ENCODE measurements around the gene PCSK7.

The PCSK7 gene

DNA sequence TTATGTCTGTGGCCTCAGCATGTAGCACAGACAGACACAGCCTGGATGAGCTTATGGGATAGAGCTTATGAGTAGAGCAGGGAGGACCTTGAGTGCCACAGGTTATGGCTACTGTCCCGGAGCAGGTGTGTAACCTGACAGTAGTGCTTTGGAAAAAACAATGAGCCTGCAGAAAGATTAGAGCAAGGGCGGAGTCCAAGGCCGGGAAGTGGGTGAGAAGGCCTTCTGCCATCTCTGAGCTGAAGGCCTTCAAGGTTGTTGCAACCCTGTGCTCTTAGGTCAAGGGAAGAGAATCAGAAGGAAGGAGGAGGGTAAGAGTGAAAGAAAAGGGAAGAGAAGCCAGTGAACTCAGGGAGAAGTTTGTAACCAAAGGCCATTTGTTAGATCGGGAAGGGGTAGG, 36.6 kb downstream of the PCSK7 start:
- H3K9ac ChIP-seq (ENCODE audit: low read length) = no peak overlapping the region
- H3K9me2 ChIP-seq (replicated peaks; ENCODE audit: insufficient read depth, low read length) = no peaks in the 10 kb centered on the region
- no peaks in the 10 kb centered on the region for H3K79me2 ChIP-seq (ENCODE audit: low read length)
- H4K20me1 ChIP-seq (ENCODE audit: insufficient read depth, low read length) = no peaks in the 10 kb centered on the region
- H3K9me3 ChIP-seq (replicated peaks; ENCODE audit: insufficient read depth, low read length) = no peaks in the 10 kb centered on the region
- no peak for DNase-seq
- H3K4me3 ChIP-seq (ENCODE audit: low read length) = no peak overlapping the region
- H3K36me3 ChIP-seq (replicated peaks; ENCODE audit: insufficient read depth, low read length) = no peaks in the 10 kb centered on the region
- no peak overlapping the region for H3K4me2 ChIP-seq (ENCODE audit: low read depth, low read length)
- H3K27me3 ChIP-seq (replicated peaks; ENCODE audit: insufficient read depth, low read length) = no peaks in the 10 kb centered on the region
- no peak overlapping the region for H2AFZ ChIP-seq (ENCODE audit: low read length)
- TF ChIP-seq CTCF (IDR thresholded peaks at IDR 0.05; ENCODE audit: low read length) (no peak), EZH2phosphoT487 (IDR thresholded peaks at IDR 0.05; ENCODE audit: low read length) (no peak), EZH2 (optimal IDR thresholded peaks at IDR 0.05; ENCODE audit: low read depth, low read length) (no peak)
- no peaks in the 10 kb centered on the region for H3F3A ChIP-seq (ENCODE audit: insufficient read depth, low read length)
- H3K4me1 ChIP-seq (ENCODE audit: low read length) = no peaks in the 10 kb centered on the region
- H3K27ac ChIP-seq (ENCODE audit: low read length) = no peak overlapping the region

DNA sequence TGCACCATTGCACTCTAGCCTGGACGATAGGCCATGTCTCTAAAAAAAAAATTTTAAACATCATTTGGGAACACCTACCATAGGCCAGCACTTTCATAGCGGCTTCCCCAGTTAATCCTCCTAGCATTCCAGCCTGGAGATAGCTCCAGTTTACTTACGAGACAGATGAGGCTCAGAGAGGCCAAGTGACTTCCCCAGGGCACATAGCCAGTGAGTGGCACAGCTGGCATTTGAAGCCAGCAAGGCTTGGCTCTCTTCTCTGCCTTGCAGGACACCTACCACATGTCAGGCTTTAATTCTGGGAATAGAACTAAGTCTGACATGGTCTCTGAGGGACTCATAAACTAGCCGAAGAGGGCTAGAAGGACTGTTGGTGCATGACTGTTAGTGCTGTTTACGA, 37.6 kb downstream of the PCSK7 start:
- Histone ChIP-seq H3K4me1 (ENCODE audit: low read length) (no peaks in the 10 kb centered on the region), H3K9me2 (replicated peaks; ENCODE audit: insufficient read depth, low read length) (no peaks in the 10 kb centered on the region), H3K9ac (ENCODE audit: low read length) (no peak overlapping the region), H3K79me2 (ENCODE audit: low read length) (no peaks in the 10 kb centered on the region), H3K27ac (ENCODE audit: low read length) (no peak overlapping the region), H3K36me3 (replicated peaks; ENCODE audit: insufficient read depth, low read length) (no peaks in the 10 kb centered on the region), H4K20me1 (ENCODE audit: insufficient read depth, low read length) (no peaks in the 10 kb centered on the region), H3F3A (ENCODE audit: insufficient read depth, low read length) (no peaks in the 10 kb centered on the region), H2AFZ (ENCODE audit: low read length) (no peak overlapping the region), H3K4me3 (ENCODE audit: low read length) (no peak overlapping the region), H3K4me2 (ENCODE audit: low read depth, low read length) (no peak overlapping the region), H3K9me3 (replicated peaks; ENCODE audit: insufficient read depth, low read length) (no peaks in the 10 kb centered on the region), H3K27me3 (replicated peaks; ENCODE audit: insufficient read depth, low read length) (no peaks in the 10 kb centered on the region)
- no peak for DNase-seq
- no peak for TF ChIP-seq EZH2phosphoT487 (IDR thresholded peaks at IDR 0.05; ENCODE audit: low read length)
- no peak for TF ChIP-seq CTCF (IDR thresholded peaks at IDR 0.05; ENCODE audit: low read length)
- TF ChIP-seq EZH2 (optimal IDR thresholded peaks at IDR 0.05; ENCODE audit: low read depth, low read length) = no peak

- Histone ChIP-seq H3K4me1 (ENCODE audit: low read length) (no peaks in the 10 kb centered on the region), H2AFZ (ENCODE audit: low read length) (no peak overlapping the region), H3K9me2 (replicated peaks; ENCODE audit: insufficient read depth, low read length) (no peaks in the 10 kb centered on the region), H3K4me2 (ENCODE audit: low read depth, low read length) (no peak overlapping the region), H4K20me1 (ENCODE audit: insufficient read depth, low read length) (no peaks in the 10 kb centered on the region), H3K9ac (ENCODE audit: low read length) (no peak overlapping the region), H3K27me3 (replicated peaks; ENCODE audit: insufficient read depth, low read length) (no peaks in the 10 kb centered on the region), H3F3A (ENCODE audit: insufficient read depth, low read length) (no peaks in the 10 kb centered on the region), H3K79me2 (ENCODE audit: low read length) (no peaks in the 10 kb centered on the region), H3K4me3 (ENCODE audit: low read length) (no peak overlapping the region), H3K9me3 (replicated peaks; ENCODE audit: insufficient read depth, low read length) (no peaks in the 10 kb centered on the region), H3K27ac (ENCODE audit: low read length) (no peak overlapping the region), H3K36me3 (replicated peaks; ENCODE audit: insufficient read depth, low read length) (no peaks in the 10 kb centered on the region)
- TF ChIP-seq EZH2phosphoT487 (IDR thresholded peaks at IDR 0.05; ENCODE audit: low read length) = no peak
- DNase-seq = no peak
Observed at GRCh38 chr11:117193130-117194020, 38.5 kb downstream of the PCSK7 start.

- no peak overlapping the region for H3K4me3 ChIP-seq (ENCODE audit: low read length)
- H3K27me3 ChIP-seq (replicated peaks; ENCODE audit: insufficient read depth, low read length) = no peaks in the 10 kb centered on the region
- no peak for DNase-seq
- no peak overlapping the region for H3K9ac ChIP-seq (ENCODE audit: low read length)
- no peaks in the 10 kb centered on the region for H3K9me2 ChIP-seq (replicated peaks; ENCODE audit: insufficient read depth, low read length)
- H3K27ac ChIP-seq (ENCODE audit: low read length) = no peak overlapping the region
- no peaks in the 10 kb centered on the region for H3K36me3 ChIP-seq (replicated peaks; ENCODE audit: insufficient read depth, low read length)
- H2AFZ ChIP-seq (ENCODE audit: low read length) = no peak overlapping the region
- H4K20me1 ChIP-seq (ENCODE audit: insufficient read depth, low read length) = no peaks in the 10 kb centered on the region
- no peaks in the 10 kb centered on the region for H3K9me3 ChIP-seq (replicated peaks; ENCODE audit: insufficient read depth, low read length)
- H3K79me2 ChIP-seq (ENCODE audit: low read length) = no peaks in the 10 kb centered on the region
- no peaks in the 10 kb centered on the region for H3F3A ChIP-seq (ENCODE audit: insufficient read depth, low read length)
- TF ChIP-seq EZH2 (optimal IDR thresholded peaks at IDR 0.05; ENCODE audit: low read depth, low read length) = no peak
- TF ChIP-seq CTCF (IDR thresholded peaks at IDR 0.05; ENCODE audit: low read length) = no peak
- no peak for TF ChIP-seq EZH2phosphoT487 (IDR thresholded peaks at IDR 0.05; ENCODE audit: low read length)
- H3K4me2 ChIP-seq (ENCODE audit: low read depth, low read length) = no peak overlapping the region
- H3K4me1 ChIP-seq (ENCODE audit: low read length) = no peaks in the 10 kb centered on the region
Observed at GRCh38 chr11:117192401-117192875, 39.4 kb downstream of the PCSK7 start.
